GM13977 (cell line): Measurements from ENCODE around the gene NKX6-2.
"Not testable (repeated sequence)": the region's sequence is repeated elsewhere in the genome, so short reads cannot be mapped to it uniquely, and the experiment has no call there.

ENCODE experiments used
- DNase-seq: peaks from one replicate; pipeline ENCODE4 v3.0.0; 2012; ENCODE audit warnings: low spot score
- CTCF ChIP-seq: IDR thresholded peaks from 2 replicates; pipeline ENCODE4 v1.5.1; 2012; ENCODE audit warnings: mild to moderate bottlenecking, control low read depth; ENCODE audit not compliant: insufficient read depth; ENCODE audit errors: extremely low read depth, missing control alignments
- in situ Hi-C: fragments of 300-500 bp; cut with MboI; formaldehyde crosslinking; loops from one replicate; pipeline ENCODE4 v1.12.0; 2022; ENCODE audit warnings: low sequenced_read_pairs, low pct_unique_long_range_greater_than_20kb, mixed read lengths, inconsistent platforms; ENCODE audit not compliant: unreplicated experiment

The NKX6-2 gene

GRCh38 chr10:132804287-132804686 lies 18.3 kb upstream of the NKX6-2 start:
- TF ChIP-seq CTCF: no peak
- no peak for DNase-seq
- in situ Hi-C loops: no loop called here

- no peak for DNase-seq
- no peak for TF ChIP-seq CTCF
- in situ Hi-C loops: no loop called here
Observed at GRCh38 chr10:132803416-132804210, 17.7 kb upstream of the NKX6-2 start.

DNA sequence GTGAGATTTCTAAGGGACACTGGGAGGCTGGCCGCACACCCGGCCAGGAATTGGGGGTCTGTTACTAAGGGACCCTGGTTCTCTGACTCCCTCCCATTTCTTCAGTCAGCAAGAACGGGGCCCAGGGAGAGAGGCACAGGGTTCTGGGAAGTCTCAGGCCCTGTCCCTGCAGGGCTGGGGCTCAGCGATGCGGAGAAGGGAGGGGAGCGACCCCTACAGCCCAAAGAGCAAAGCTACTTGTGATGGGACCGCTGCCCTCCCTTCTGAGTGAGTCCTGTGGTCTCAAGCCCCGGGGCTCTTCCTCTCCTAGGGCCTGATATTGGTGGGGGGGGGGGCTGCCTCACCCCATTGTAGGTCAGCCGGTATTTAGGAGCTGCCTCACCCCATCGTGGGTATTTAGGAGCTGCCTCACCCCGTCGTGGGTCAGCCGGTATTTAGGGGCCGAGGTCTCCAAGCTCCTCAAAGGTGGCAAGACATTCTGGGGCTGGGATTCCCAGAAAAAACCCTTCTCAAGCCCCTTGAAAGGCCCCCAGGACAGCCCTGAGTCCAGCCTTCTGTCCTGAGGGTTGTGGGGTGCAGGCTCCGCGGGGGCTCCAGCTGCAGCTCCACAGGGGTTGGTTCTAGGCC lies 16.9 kb upstream of the NKX6-2 start:
- in situ Hi-C loops: no loop called here
- no peak for DNase-seq
- no peak for TF ChIP-seq CTCF

DNA sequence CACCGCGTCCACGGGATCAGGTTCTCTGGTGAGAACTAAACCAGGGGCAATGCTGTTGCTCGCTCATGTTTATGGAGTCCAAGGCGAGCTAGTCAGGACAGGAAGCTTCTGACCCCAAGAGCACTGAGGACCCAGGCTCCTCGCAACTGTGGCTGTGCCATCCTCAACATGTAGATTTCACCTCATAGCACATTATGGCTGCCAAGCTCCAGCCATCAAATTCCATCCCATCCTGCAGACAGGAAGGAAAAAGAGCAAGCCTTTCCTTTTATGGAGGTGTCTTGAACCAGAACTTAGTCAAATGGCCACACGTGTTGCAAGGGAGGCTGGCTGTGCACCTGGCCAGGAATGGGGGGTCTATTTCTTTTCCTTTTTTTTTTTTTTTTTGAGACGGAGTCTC lies 16.1 kb upstream of the NKX6-2 start:
- TF ChIP-seq CTCF: no peak
- no peak for DNase-seq
- in situ Hi-C loops: no loop called here

DNA sequence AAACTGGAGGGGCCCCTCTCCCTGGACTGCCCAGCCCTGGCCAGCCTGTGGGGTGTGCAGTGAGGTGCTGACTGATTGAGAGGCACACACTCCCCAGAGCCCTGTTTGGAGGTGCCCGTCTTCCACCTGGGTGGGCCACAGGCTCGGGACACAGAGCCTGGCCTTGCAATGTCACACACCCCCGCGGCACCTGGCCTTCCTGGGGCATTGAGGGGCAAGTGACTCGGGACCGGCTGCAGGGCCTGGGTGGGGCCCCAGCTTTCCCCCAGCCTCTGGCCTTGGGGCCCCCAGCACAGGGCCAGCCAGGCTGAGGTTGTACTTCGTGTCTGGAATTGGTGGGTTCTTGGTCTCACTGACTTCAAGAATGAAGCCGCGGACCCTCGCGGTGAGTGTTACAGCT lies 13.9 kb upstream of the NKX6-2 start:
- no peak for TF ChIP-seq CTCF
- no peak for DNase-seq
- in situ Hi-C loops: no loop called here

- TF ChIP-seq CTCF: no peak
- no peak for DNase-seq
- in situ Hi-C loops: no loop called here
Observed at GRCh38 chr10:132798876-132799275, 12.9 kb upstream of the NKX6-2 start.

GRCh38 chr10:132798403-132798802 lies 12.5 kb upstream of the NKX6-2 start:
- no peak for TF ChIP-seq CTCF
- no peak for DNase-seq
- in situ Hi-C loops: no loop called here

GRCh38 chr10:132797986-132798385 lies 12.0 kb upstream of the NKX6-2 start:
- in situ Hi-C loops, DNase-seq: not testable (repeated sequence)
